ENCODE data around the gene AP5M1.
"Not testable (repeated sequence)": the region's sequence is repeated elsewhere in the genome, so short reads cannot be mapped to it uniquely, and the experiment has no call there.

Gene AP5M1, protein sequence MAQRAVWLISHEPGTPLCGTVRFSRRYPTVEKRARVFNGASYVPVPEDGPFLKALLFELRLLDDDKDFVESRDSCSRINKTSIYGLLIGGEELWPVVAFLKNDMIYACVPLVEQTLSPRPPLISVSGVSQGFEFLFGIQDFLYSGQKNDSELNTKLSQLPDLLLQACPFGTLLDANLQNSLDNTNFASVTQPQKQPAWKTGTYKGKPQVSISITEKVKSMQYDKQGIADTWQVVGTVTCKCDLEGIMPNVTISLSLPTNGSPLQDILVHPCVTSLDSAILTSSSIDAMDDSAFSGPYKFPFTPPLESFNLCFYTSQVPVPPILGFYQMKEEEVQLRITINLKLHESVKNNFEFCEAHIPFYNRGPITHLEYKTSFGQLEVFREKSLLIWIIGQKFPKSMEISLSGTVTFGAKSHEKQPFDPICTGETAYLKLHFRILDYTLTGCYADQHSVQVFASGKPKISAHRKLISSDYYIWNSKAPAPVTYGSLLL

DNA sequence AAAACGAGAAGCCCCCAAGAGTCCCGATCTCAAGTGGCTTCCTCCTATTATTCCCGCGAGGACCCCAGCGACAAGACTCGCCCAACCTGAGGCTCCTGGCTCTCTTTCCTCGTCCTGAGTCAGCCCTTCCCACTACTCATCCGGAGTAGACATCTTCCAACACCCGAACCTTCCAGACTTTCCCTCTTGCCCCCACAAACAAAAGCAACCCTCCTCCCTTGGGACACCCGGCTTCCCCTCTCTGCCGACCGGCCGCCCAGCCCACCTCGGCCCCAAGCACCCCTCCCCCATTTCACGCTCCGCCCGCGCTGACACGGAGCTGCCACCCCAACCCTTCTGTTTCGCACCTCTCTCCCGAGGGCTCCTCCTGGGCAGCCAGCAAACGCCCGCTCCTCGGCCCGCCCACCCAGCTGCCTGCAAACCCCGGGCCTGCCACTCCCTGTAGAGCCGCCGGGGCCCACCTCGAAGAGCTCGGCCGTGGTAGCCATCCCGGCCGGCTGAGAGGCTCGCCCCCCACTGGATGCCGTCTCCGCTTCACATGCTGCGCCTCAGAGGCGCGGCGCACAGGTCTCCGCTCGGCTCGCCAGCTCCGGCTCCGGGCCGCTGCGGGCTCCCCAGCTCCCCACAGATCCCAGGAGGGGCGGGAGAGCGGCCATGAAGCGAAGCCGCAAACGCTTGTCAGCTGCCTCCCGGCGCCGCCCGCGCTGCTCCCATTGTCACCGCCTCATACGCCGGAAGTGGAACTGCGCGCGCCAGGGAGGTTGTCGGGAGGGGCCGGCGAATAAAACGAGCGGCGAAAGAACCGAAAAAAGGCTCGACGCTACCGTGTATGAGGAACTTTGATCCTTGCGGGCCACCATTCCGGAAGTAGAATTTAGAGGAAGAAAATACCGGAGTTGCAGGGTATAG lies at the start of gene AP5M1, which contains the start of gene EXOC5:
AP5M1 (plus strand) TSS at position 811 of the 909 bp plus-strand sequence. CDS start 344 bp downstream, outside the sequence.
EXOC5 (minus strand) TSS at position 745 of the 909 bp plus-strand sequence; CDS start at position 488, 257 bp downstream.
- H3K4me3 ChIP-seq (ENCODE audit: low read depth, low read length): peak within 1 kb of the TSS; percentile 99
- no peaks in the 10 kb centered on the region for H3K9me3 ChIP-seq (ENCODE audit: control insufficient read depth, insufficient read depth, low read length)
- no peaks in the 10 kb centered on the region for H3K36me3 ChIP-seq (ENCODE audit: control insufficient read depth, insufficient read depth, low read length)
- peak within 1 kb of the TSS; percentile 93 for H3K9ac ChIP-seq (ENCODE audit: low read depth, low read length)
- H3K4me1 ChIP-seq (ENCODE audit: control insufficient read depth, insufficient read depth, low read length): peaks cover 10% of the 10 kb centered on the region
- no peaks in the 10 kb centered on the region for H3K27me3 ChIP-seq (ENCODE audit: control insufficient read depth, insufficient read depth, low read length)

DNA sequence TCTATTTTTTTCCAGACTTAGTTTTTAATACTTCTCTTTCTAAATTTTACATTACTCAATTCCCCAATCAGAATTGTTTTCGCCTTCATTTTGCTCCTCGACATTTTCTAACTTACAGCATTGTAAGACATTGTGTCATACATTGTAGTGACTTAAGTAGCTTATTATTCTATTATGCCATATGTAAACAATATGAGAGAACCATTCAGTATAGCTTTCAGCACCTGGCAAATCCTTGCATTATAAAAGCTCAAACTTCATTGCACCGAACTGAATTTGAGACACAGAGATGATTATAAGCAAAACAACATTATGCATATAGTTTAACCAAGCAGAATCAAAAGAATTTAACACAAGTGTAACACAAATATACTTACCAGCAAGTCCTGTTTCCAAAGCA lies 46.8 kb upstream of the AP5M1 start:
- Histone ChIP-seq H3K9ac (ENCODE audit: low read depth, low read length) (no peak overlapping the region), H3K4me1 (ENCODE audit: control insufficient read depth, insufficient read depth, low read length) (peaks cover 17% of the 10 kb centered on the region), H3K9me3 (ENCODE audit: control insufficient read depth, insufficient read depth, low read length) (no peaks in the 10 kb centered on the region), H3K36me3 (ENCODE audit: control insufficient read depth, insufficient read depth, low read length) (no peaks in the 10 kb centered on the region), H3K27me3 (ENCODE audit: control insufficient read depth, insufficient read depth, low read length) (no peaks in the 10 kb centered on the region), H3K4me3 (ENCODE audit: low read depth, low read length) (no peak overlapping the region)

DNA sequence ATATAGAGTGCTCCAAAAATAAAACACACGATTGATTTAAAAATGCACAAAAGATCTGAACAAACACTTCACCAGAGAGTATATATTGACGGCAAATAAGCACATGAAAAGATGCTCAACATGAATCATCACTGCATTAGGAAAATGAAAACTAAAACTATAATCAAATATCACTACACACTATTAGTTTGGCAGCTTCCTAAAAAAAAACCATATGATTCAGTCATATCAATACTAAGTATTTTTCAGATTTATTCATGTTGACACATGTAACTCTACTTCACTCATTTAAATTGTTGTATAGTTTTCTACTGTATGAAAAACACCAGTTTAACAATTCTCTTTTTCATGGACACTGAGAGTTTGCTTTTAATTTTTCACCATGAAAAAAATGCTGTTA lies 41.7 kb upstream of the AP5M1 start:
- Histone ChIP-seq H3K36me3 (ENCODE audit: control insufficient read depth, insufficient read depth, low read length) (no peaks in the 10 kb centered on the region), H3K4me1 (ENCODE audit: control insufficient read depth, insufficient read depth, low read length) (peaks cover 14% of the 10 kb centered on the region), H3K9me3 (ENCODE audit: control insufficient read depth, insufficient read depth, low read length) (no peaks in the 10 kb centered on the region), H3K27me3 (ENCODE audit: control insufficient read depth, insufficient read depth, low read length) (no peaks in the 10 kb centered on the region), H3K9ac (ENCODE audit: low read depth, low read length) (no peak overlapping the region), H3K4me3 (ENCODE audit: low read depth, low read length) (no peak overlapping the region)

DNA sequence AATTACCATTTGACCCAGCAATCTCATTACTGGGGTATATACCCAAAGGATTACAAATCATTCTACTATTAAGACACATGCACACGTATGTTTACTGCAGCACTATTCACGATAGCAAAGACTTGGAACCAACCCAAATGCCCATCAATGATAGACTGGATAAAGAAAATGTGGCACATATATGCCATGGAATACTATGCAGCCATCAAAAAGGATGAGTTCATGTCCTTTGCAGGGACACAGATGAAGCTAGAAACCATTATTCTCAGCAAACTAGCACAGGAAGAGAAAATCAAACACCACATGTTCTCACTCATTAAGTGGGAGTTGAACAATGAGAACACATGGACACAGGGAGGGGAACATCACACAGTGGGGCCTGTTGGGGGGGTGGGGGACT lies 40.5 kb upstream of the AP5M1 start:
- not testable (repeated sequence) for H3K9me3 ChIP-seq (ENCODE audit: control insufficient read depth, insufficient read depth, low read length); H3K4me3 ChIP-seq (ENCODE audit: low read depth, low read length); H3K9ac ChIP-seq (ENCODE audit: low read depth, low read length); H3K36me3 ChIP-seq (ENCODE audit: control insufficient read depth, insufficient read depth, low read length); H3K27me3 ChIP-seq (ENCODE audit: control insufficient read depth, insufficient read depth, low read length)
- peaks cover 13% of the 10 kb centered on the region for H3K4me1 ChIP-seq (ENCODE audit: control insufficient read depth, insufficient read depth, low read length)

DNA sequence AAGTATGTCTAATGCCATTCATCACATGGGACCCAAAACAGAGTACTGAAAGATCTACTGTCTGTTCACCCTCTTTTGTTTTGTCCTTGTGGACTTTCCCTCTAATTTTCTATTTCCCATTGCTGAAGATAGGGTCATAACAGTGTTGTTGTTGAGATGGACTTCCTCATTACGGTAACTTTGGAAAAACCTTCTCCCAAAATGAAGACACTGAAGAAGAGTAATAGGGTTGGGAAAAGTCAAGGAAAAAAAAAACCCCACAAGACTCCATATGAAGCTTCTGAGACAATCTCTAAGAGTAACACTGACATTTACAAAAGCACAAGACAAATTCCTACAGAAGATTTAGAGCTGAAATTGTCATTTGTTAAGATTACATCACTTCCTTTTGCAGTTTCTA lies 36.8 kb upstream of the AP5M1 start:
- no peaks in the 10 kb centered on the region for H3K36me3 ChIP-seq (ENCODE audit: control insufficient read depth, insufficient read depth, low read length)
- H3K4me1 ChIP-seq (ENCODE audit: control insufficient read depth, insufficient read depth, low read length): no peaks in the 10 kb centered on the region

DNA sequence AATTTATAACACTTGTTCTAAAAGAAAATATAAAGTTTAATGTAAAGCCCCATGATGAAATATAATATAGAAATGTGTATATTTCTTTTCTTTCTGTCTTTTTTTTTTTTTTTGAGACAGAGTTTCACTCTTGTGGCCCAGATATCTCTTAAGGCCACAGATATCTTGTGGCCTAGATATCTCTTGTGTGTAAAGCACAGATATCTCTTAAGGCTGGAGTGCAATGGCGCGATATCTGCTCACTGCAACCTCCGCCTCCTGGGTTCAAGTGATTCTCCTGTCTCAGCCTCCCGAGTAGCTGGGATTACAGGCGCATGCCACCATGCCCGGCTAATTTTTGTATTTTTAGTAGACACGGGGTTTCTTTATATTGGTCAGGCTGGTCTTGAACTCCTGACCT lies 28.7 kb upstream of the AP5M1 start:
- H3K9ac ChIP-seq (ENCODE audit: low read depth, low read length); H3K4me3 ChIP-seq (ENCODE audit: low read depth, low read length); H3K36me3 ChIP-seq (ENCODE audit: control insufficient read depth, insufficient read depth, low read length); H3K4me1 ChIP-seq (ENCODE audit: control insufficient read depth, insufficient read depth, low read length); H3K9me3 ChIP-seq (ENCODE audit: control insufficient read depth, insufficient read depth, low read length); H3K27me3 ChIP-seq (ENCODE audit: control insufficient read depth, insufficient read depth, low read length): not testable (repeated sequence)

More for the DNA sequence above, 36.8 kb upstream of the AP5M1 start:
- H3K27me3 ChIP-seq (ENCODE audit: control insufficient read depth, insufficient read depth, low read length): no peaks in the 10 kb centered on the region
- H3K9me3 ChIP-seq (ENCODE audit: control insufficient read depth, insufficient read depth, low read length): no peaks in the 10 kb centered on the region
- no peak overlapping the region for H3K4me3 ChIP-seq (ENCODE audit: low read depth, low read length)
- no peak overlapping the region for H3K9ac ChIP-seq (ENCODE audit: low read depth, low read length)

DNA sequence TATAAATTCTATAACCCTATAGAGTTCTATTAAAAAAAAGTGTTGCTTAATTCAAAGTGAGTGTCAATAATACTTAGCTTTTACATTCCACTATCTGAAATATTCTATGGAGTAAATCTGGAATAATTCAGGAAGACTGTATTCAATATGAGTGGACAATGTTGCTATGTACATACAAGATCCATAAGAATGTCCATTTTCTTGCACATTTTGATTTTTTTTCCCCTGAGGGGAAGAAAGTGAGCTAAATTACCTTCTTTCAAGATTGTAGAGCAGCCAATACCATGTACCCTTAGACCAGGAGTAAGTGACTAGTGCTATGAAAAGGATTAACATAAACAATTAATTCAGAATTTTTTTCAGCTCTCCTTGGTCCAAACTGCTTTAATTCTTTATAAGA lies 25.5 kb upstream of the AP5M1 start:
- Histone ChIP-seq H3K27me3 (ENCODE audit: control insufficient read depth, insufficient read depth, low read length) (no peaks in the 10 kb centered on the region), H3K9me3 (ENCODE audit: control insufficient read depth, insufficient read depth, low read length) (no peaks in the 10 kb centered on the region), H3K9ac (ENCODE audit: low read depth, low read length) (no peak overlapping the region), H3K4me1 (ENCODE audit: control insufficient read depth, insufficient read depth, low read length) (no peaks in the 10 kb centered on the region), H3K4me3 (ENCODE audit: low read depth, low read length) (no peak overlapping the region), H3K36me3 (ENCODE audit: control insufficient read depth, insufficient read depth, low read length) (peaks cover 10% of the 10 kb centered on the region)

DNA sequence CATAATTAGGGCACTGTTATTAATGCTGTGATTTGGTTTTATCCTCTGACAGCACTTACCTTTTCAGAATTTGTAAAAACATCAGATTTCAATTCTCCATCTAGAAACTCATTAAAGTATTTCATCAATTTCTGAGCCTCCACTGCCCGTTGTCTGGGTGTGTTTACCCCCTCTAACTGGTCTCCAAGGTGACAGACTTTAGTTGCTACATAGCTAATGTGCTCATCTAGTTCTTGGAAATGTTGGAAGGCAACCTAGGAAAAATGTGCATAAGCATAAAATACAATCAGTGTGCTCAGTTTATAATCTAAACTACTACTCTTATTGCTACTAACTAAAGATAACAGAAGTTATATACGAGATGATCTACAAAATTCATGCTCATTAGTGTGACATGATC lies 24.7 kb upstream of the AP5M1 start:
- Histone ChIP-seq H3K4me3 (ENCODE audit: low read depth, low read length) (no peak overlapping the region), H3K4me1 (ENCODE audit: control insufficient read depth, insufficient read depth, low read length) (no peaks in the 10 kb centered on the region), H3K9me3 (ENCODE audit: control insufficient read depth, insufficient read depth, low read length) (no peaks in the 10 kb centered on the region), H3K9ac (ENCODE audit: low read depth, low read length) (no peak overlapping the region), H3K36me3 (ENCODE audit: control insufficient read depth, insufficient read depth, low read length) (peaks cover 10% of the 10 kb centered on the region), H3K27me3 (ENCODE audit: control insufficient read depth, insufficient read depth, low read length) (no peaks in the 10 kb centered on the region)

DNA sequence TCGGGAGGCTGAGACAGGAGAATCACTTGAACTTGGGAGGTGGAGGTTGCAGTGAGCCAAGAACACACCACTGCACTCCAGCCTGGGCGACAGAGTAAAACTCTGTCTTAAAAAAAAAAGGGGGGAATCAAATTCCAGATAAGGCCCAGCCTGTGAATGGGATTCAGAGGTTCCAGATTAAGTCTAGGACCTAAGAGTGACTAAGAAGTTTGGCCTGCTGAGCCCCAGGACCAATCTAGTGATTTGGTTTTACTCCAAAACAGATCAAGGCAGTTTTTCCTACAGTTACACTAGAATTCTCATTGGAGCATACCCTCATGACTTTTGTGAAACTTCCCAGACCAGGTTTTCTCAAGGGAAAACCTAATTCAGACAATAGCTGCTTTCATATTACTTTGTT lies 22.8 kb upstream of the AP5M1 start:
- H3K27me3 ChIP-seq (ENCODE audit: control insufficient read depth, insufficient read depth, low read length): no peaks in the 10 kb centered on the region

DNA sequence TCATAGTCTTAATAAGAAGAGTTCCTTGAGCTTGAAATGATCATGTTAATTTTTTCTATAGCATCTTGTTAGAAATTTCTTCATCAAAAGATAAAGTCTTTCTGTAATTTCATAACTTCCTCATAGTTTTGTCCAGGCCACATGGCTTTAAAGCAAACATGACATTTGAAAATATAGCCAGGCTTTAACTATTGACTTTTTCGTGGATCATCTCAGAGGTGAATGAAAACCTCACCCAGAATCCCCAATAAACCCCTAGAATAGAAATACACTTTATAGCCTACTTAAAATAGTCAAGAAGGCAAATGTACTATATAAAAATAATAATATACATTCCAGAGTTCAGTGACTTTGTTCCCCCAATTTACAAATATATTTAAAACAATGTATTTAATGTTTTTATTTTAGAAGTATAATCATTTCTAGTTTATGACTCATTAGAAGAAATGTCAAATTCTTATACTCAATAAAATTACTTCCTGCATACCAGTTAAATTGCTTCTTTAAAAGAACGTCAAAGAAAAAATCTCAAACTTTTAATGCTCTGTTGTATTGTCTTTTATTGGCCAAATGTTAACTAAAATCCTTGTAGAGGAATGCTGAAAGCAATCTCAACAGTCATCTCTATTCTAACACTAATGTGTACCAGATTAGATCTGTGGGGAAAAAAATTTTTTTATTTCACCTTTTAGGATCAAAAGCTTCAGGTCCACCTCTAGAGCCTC lies 21.7 kb upstream of the AP5M1 start:
- H3K27me3 ChIP-seq (ENCODE audit: control insufficient read depth, insufficient read depth, low read length): no peaks in the 10 kb centered on the region
- no peaks in the 10 kb centered on the region for H3K4me1 ChIP-seq (ENCODE audit: control insufficient read depth, insufficient read depth, low read length)
- H3K4me3 ChIP-seq (ENCODE audit: low read depth, low read length): no peak overlapping the region
- H3K9ac ChIP-seq (ENCODE audit: low read depth, low read length): no peak overlapping the region
- no peaks in the 10 kb centered on the region for H3K9me3 ChIP-seq (ENCODE audit: control insufficient read depth, insufficient read depth, low read length)
- H3K36me3 ChIP-seq (ENCODE audit: control insufficient read depth, insufficient read depth, low read length): peaks cover 10% of the 10 kb centered on the region

More for the DNA sequence above, 22.8 kb upstream of the AP5M1 start:
- peaks cover 10% of the 10 kb centered on the region for H3K36me3 ChIP-seq (ENCODE audit: control insufficient read depth, insufficient read depth, low read length)
- no peaks in the 10 kb centered on the region for H3K9me3 ChIP-seq (ENCODE audit: control insufficient read depth, insufficient read depth, low read length)
- no peaks in the 10 kb centered on the region for H3K4me1 ChIP-seq (ENCODE audit: control insufficient read depth, insufficient read depth, low read length)
- no peak overlapping the region for H3K4me3 ChIP-seq (ENCODE audit: low read depth, low read length)
- H3K9ac ChIP-seq (ENCODE audit: low read depth, low read length): no peak overlapping the region

DNA sequence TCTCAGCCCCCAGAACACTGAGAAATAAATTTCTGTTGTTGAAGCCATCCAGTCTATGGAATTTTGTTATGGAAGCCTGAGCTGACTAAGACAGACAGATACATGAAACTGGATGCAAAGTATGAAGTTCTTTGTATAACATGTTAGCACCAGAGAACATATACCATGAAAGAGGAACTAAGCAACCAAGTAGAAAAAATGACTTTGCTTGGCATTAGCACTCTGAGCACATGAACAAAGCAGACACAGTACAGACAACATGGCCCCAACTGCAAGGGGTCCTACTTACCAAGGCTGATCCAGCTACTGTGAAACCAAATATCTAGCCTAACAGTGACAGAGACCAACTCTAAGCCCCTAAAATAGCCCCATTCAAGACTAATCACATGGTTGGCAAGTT lies 13.9 kb upstream of the AP5M1 start:
- H3K4me3 ChIP-seq (ENCODE audit: low read depth, low read length): no peak overlapping the region

More for the DNA sequence above, 13.9 kb upstream of the AP5M1 start:
- no peaks in the 10 kb centered on the region for H3K9me3 ChIP-seq (ENCODE audit: control insufficient read depth, insufficient read depth, low read length)
- no peak overlapping the region for H3K9ac ChIP-seq (ENCODE audit: low read depth, low read length)
- H3K27me3 ChIP-seq (ENCODE audit: control insufficient read depth, insufficient read depth, low read length): no peaks in the 10 kb centered on the region
- no peaks in the 10 kb centered on the region for H3K4me1 ChIP-seq (ENCODE audit: control insufficient read depth, insufficient read depth, low read length)
- no peaks in the 10 kb centered on the region for H3K36me3 ChIP-seq (ENCODE audit: control insufficient read depth, insufficient read depth, low read length)

All from iPS-15b (cell line).